Panc1 (cell line): ENCODE measurements around the gene ADGRD1. TPM values are rescaled to one million over a fixed set of nuclear protein-coding genes. Genes with fewer than 3 reads are reported as not detected.

Experiments
- ATAC-seq: fragments of 200-7000 bp; cut with Tn5 transposase; 2 replicates; pipeline ENCODE4 v1.9.1; 2020; ENCODE audit warnings: mild to moderate bottlenecking, moderate library complexity
- BruUV-seq: library from RNA; stranded (reverse); fragments of 400-500 nt; replicated peaks from 2 replicates; lab custom pipeline; 2021; lab: Mats Ljungman, UMichigan
- CTCF ChIA-PET: fragments of 300-600 bp; sonication (Branson Sonifier 250); formaldehyde crosslinking; loops from one replicate; lab custom pipeline; 2022; ENCODE audit warnings: antibody characterized with exemption; lab: Charles Lee
- POLR2A ChIA-PET: fragments of 300-600 bp; sonication (Branson Sonifier 250); formaldehyde crosslinking; loops from one replicate; lab custom pipeline; 2022; ENCODE audit warnings: antibody characterized with exemption; lab: Charles Lee
- DNase-seq: peaks from one replicate; pipeline ENCODE4 v3.0.0-alpha.2; 2010; ENCODE audit warnings: low read depth, low spot score
- H3K27ac ChIP-seq: 2 replicates; pipeline ENCODE4 v1.5.1; 2011; ENCODE audit warnings: mild to moderate bottlenecking, low read length, inconsistent platforms
- H3K27me3 ChIP-seq: fragments of 200-500 bp; sonication (Bioruptor generic); 2 replicates; pipeline ENCODE4 v1.6.0; 2014; ENCODE audit warnings: low read length, inconsistent platforms; ENCODE audit not compliant: control insufficient read depth, insufficient read depth
- H3K36me3 ChIP-seq: fragments of 200-500 bp; sonication (Bioruptor generic); 2 replicates; pipeline ENCODE4 v1.5.1; 2014; ENCODE audit warnings: inconsistent platforms, mild to moderate bottlenecking, low read length, moderate library complexity; ENCODE audit not compliant: control insufficient read depth, insufficient read depth
- H3K4me1 ChIP-seq: 2 replicates; pipeline ENCODE4 v1.5.1; 2011; ENCODE audit warnings: inconsistent platforms, mild to moderate bottlenecking, low read length, moderate library complexity; ENCODE audit not compliant: control insufficient read depth, insufficient read depth
- H3K4me3 ChIP-seq, 2 experiments: 2 replicates each; pipeline ENCODE4 v1.5.1; 2011 to 2012; ENCODE audit warnings: low read depth in 2 of 2, low read length in 2 of 2, mild to moderate bottlenecking in 2 of 2, inconsistent platforms in 1 of 2, moderate library complexity in 1 of 2
- H3K9me3 ChIP-seq: fragments of 200-500 bp; sonication (Bioruptor generic); 2 replicates; pipeline ENCODE4 v1.5.1; 2014; ENCODE audit warnings: low read depth, mild to moderate bottlenecking, inconsistent platforms, low read length, moderate library complexity; ENCODE audit not compliant: control insufficient read depth, insufficient read depth
- CTCF ChIP-seq: fragments of 450-650 bp; IDR thresholded peaks from 2 replicates; pipeline ENCODE4 v1.5.1; 2017; ENCODE audit warnings: mild to moderate bottlenecking
- POLR2AphosphoS5 ChIP-seq: IDR thresholded peaks from 2 replicates; pipeline ENCODE4 v1.6.1; 2012; ENCODE audit warnings: mild to moderate bottlenecking, low read depth, low read length, moderate library complexity
- REST ChIP-seq, 2 experiments: IDR thresholded peaks; 2 replicates each; pipeline ENCODE4 v1.6.1; 2011 to 2012; ENCODE audit warnings: low read depth in 2 of 2, control low read depth in 1 of 2, low read length in 1 of 2, mild to moderate bottlenecking in 1 of 2, moderate library complexity in 1 of 2; ENCODE audit not compliant: insufficient read depth in 1 of 2
- TCF7L2 ChIP-seq: IDR thresholded peaks from 2 replicates; pipeline ENCODE4 v1.6.1; 2011; ENCODE audit warnings: mild to moderate bottlenecking, low read depth, low read length, inconsistent platforms
- in situ Hi-C: cut with HindIII; loops from 2 replicates; pipeline ENCODE4 v1.10.0; 2016; ENCODE audit warnings: low sequenced_read_pairs, low pct_unique_long_range_greater_than_20kb
- intact Hi-C: fragments of 100-400 bp; cut with micrococcal nuclease; formaldehyde crosslinking; loops from one replicate; pipeline ENCODE4 v1.10.0; 2022; ENCODE audit not compliant: unreplicated experiment
- total RNA-seq: library from RNA; stranded (reverse); gene quantifications from one replicate; pipeline ENCODE4 v1.2.1, GENCODE V29; 2021; ENCODE audit not compliant: unreplicated experiment

Gene ADGRD1
- total RNA-seq, 1 experiment from 2014 or later, result 0.21 TPM

- Histone ChIP-seq H3K36me3 (no peaks in the 10 kb centered on the region), H3K9me3 (no peaks in the 10 kb centered on the region), H3K27ac (no peak overlapping the region), H3K27me3 (peaks cover 22% of the 10 kb centered on the region), H3K4me3 (no peak overlapping the region), H3K4me1 (no peaks in the 10 kb centered on the region)
- intact Hi-C loops (no loop called here), in situ Hi-C loops (no loop called here)
- no TSS peak for BruUV-seq
- DNase-seq (no peak), ATAC-seq (no peak)
- no peak for TF ChIP-seq CTCF
- ChIA-PET POLR2A (no interaction called here), CTCF (no interaction called here)
These were observed 107.5 kb downstream of the ADGRD1 start for GRCh38 chr12:131061041-131061806.

- in situ Hi-C loops, result no loop called here
- DNase-seq, result no peak
These were observed 109.7 kb downstream of the ADGRD1 start for GRCh38 chr12:131063413-131063812.

More at GRCh38 chr12:131063413-131063812, 109.7 kb downstream of the ADGRD1 start:
- BruUV-seq, result no TSS peak
- no peak for TF ChIP-seq TCF7L2
- TF ChIP-seq REST (IDR thresholded peaks at IDR 0.05; ENCODE audit: insufficient read depth in 1 of 2, low read depth in 2 of 2, low read length in 1 of 2), result no peak
- no peak for TF ChIP-seq POLR2AphosphoS5
- TF ChIP-seq CTCF, result no peak
- ATAC-seq, result no peak
- Histone ChIP-seq H3K27me3 (peaks cover 19% of the 10 kb centered on the region), H3K36me3 (no peaks in the 10 kb centered on the region), H3K4me1 (no peaks in the 10 kb centered on the region), H3K9me3 (no peaks in the 10 kb centered on the region), H3K27ac (no peak overlapping the region), H3K4me3 (no peak overlapping the region)
- intact Hi-C loops, result no loop called here
- POLR2A ChIA-PET, result no interaction called here
- CTCF ChIA-PET, result no interaction called here
